MV-4-11 (cell line): ENCODE results near the gene NRG3.

ENCODE experiments used
- DNase-seq: peaks from one replicate; lab custom pipeline; 2025; lab: John Stamatoyannopoulos, UW

The NRG3 gene

GRCh38 chr10:82221056-82221455 lies 346.1 kb downstream of the NRG3 start:
- no peak for DNase-seq

- no peak for DNase-seq
Observed at GRCh38 chr10:82221601-82222149, 346.7 kb downstream of the NRG3 start.

- no peak for DNase-seq
Observed at GRCh38 chr10:82228701-82229100, 353.7 kb downstream of the NRG3 start.

- DNase-seq, result no peak
Observed at GRCh38 chr10:82234173-82234572, 359.2 kb downstream of the NRG3 start.

GRCh38 chr10:82236084-82236731 lies 361.2 kb downstream of the NRG3 start:
- DNase-seq, result no peak

- no peak for DNase-seq
Observed at GRCh38 chr10:82238291-82238690, 363.3 kb downstream of the NRG3 start.

GRCh38 chr10:82240408-82240807 lies 365.4 kb downstream of the NRG3 start:
- no peak for DNase-seq

GRCh38 chr10:82242778-82243177 lies 367.8 kb downstream of the NRG3 start:
- no peak for DNase-seq

GRCh38 chr10:82245157-82245556 lies 370.2 kb downstream of the NRG3 start:
- DNase-seq, result no peak

GRCh38 chr10:82245906-82246560 lies 371.0 kb downstream of the NRG3 start:
- DNase-seq, result no peak

- no peak for DNase-seq
Observed at GRCh38 chr10:82249141-82249540, 374.1 kb downstream of the NRG3 start.

- no peak for DNase-seq
Observed at GRCh38 chr10:82251222-82251906, 376.4 kb downstream of the NRG3 start.

GRCh38 chr10:82252081-82252480 lies 377.1 kb downstream of the NRG3 start:
- DNase-seq, result no peak

- DNase-seq, result no peak
Observed at GRCh38 chr10:82254237-82254636, 379.2 kb downstream of the NRG3 start.

GRCh38 chr10:82256275-82256674 lies 381.3 kb downstream of the NRG3 start:
- no peak for DNase-seq

- no peak for DNase-seq
Observed at GRCh38 chr10:82266438-82266837, 391.4 kb downstream of the NRG3 start.

GRCh38 chr10:82267014-82267413 lies 392.0 kb downstream of the NRG3 start:
- no peak for DNase-seq

- DNase-seq, result no peak
Observed at GRCh38 chr10:82267465-82267864, 392.5 kb downstream of the NRG3 start.

GRCh38 chr10:82267960-82268359 lies 393.0 kb downstream of the NRG3 start:
- no peak for DNase-seq

- no peak for DNase-seq
Observed at GRCh38 chr10:82277591-82277990, 402.6 kb downstream of the NRG3 start.

- no peak for DNase-seq
Observed at GRCh38 chr10:82278401-82279182, 403.6 kb downstream of the NRG3 start.

GRCh38 chr10:82282782-82283456 lies 407.9 kb downstream of the NRG3 start:
- DNase-seq, result no peak
